Inflammatory macrophage (primary cell): Measurements from ENCODE around the gene FKBP4.

Experiments
- DNase-seq, 2 donors: peaks; one replicate each; pipeline ENCODE4 v3.0.0-alpha.2; 2020 to 2022

Gene FKBP4

DNA sequence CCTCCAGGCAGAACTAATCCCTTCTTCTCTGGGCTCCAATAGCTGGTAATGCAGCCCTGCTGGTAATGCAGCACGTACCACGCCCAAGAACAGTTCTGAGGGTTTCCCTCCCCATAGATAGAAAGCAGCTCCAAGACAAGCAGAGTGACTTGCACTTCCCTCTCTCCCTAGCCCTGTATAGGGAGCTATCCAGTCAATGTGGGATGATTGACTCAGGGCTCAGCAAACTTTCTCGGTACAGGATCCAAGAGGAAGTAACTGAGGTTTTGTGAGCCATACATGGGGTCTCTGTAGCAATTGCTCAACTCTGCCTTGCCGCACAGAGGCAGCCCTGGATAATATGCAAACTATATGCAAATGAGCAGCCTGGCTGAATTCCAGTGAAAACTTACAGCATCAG lies 15.5 kb upstream of the FKBP4 start:
- peak; percentile 42 to 62 for DNase-seq

DNA sequence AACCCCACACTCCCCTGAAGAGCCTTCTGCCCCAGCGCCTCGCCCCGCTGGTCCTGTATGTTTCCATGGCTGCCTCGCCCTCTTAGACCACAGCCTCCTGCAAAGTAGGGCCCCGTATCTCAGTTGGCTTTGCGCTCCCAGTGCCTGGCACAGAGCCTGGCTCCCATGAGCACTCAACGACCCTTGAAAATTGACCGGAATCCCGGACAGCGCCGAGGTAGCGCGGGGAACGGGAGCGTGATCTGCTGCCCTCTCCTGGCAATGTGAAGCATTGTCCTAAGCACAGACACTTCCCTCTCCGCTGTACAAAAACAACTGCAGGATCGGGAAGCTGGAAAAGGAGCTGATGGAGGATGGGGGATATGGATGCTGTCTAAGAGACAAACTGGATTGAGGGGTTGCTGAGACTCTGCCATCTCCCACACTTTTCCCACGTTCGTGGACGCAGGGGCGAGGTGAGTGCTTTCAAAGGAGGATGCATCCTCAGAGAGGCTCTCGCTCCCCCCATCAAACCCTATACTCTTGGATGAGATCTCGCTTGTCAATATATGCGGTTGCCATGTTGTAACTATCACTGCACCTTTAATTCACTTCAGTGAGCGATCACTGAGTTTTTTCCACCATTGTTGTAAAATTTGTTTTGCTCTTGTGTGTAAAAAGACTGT lies 10.7 kb upstream of the FKBP4 start:
- peak; percentile 36 to 54 for DNase-seq

DNA sequence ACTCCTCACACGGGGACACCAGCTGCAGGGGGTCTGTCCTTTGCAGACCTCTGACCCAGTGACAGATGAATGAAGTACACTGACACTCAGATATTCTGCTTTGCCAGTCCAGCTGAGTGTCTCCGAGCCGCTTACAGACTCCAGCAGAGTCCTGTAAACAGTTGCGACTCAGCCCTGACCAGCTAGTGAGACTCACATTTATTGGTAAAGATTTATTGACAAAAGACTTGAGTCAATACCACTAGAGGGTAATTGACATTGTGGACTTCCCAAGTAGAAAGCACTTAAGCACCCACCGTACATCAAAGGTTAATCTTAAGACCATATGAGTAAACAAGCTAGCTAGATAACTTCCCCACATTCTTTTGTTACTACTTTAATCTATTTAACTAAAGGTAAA lies 9.8 kb upstream of the FKBP4 start:
- no peak for DNase-seq

DNA sequence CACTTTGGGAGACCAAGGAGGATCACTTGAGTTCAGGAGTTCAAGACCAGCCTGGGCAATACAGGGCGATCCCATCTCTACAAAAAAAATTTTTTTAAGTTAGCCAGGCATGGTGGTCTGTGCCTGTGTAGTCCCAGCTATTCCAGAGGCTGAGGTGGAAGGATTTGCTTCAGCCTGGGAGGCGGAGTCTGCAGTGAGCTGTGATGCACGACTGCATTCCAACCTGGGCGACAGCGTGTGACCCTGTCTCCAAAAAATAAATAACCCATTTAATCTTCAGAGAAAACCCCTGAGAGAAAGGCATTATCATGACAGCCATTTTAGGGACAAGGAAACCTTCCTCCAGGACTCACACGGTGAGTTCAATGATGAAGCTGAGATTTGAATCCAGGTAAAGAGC lies 3.7 kb upstream of the FKBP4 start:
- no peak for DNase-seq

DNA sequence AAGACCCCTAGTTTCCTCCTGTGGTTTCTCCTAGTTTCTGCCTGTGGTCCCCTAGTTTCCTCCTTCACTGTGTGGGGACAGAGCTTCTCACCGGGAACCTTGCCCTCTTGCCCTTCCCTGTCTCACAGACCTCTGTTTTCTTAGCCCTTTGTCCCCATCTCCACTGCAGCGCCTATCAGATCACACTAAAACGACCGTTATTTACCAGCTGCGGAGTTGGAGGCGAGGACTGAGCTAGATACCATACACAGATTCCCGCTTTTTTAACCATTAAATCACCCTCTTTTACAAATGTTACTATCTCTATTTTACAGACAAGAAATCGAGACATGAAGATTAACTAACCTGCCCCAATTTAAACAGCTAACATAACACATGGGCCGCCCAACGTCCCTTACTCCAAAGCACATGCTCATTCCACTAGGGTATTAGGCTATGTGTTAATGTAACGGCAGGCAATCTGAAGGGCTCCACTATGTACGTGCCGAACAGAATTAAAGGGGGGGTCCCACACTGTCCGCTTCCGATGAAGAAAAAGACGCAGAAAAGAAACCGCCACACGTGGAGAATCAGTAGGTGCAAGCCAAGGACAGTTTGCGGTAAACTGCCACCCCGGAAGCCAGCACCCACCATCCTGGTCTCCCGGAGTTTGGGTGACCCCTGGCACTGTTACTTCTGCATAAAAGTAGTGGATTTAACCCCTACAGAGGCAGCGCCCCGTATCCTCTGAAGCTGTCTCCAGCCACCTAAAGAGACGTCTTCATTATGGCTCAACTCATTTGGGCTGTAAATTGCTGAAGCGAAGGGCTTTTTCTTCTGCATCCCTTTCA lies 1.9 kb upstream of the FKBP4 start:
- no peak for DNase-seq

DNA sequence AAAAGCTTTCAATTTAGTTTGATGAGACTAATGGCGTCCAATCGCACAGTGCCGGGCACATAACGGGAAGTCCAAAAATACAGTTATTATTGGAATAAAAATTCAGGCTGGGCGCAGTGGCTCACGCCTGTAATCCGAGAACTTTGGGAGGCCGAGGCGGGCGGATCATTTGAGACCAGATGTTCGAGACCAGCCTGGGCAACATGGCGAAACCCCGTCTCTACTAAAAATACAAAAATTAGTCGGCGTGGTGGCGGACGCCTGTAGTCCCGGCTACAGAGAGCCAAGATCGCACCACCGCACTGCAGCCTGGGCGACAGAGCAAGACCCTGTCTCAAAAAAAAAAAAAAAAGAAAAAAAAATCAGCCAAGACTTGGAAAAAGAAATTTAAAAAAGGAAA lies 1.2 kb upstream of the FKBP4 start:
- DNase-seq: no peak

DNA sequence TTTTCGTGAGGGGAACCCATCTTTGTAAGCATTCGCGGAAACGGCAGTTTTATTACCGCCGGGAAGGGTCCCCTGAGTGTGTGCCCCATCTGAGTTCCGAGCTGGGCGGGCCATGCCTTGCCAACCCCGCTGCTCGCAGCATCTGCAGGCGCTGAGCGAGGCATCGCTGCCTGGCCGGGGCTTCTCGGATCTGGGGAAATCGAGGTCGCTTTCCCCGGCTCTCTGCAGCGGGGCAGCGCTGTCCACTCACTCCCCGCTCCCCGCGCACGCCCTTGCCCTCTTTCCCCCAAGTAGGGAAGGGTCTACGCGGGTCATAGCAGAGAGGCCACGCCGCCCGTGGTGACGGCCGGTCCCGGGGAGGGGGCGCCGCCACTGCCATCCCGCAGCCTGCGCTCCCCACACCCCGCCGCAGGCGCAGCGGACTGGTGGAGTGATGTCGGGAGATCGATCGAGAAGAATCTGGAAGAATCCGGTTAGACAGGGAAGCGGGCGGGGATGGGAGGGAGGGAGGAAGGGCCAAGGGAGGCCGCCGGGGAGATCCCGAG lies 507 bp upstream of the FKBP4 start:
- peak in 1 of 2 donors; percentile 17 for DNase-seq

DNA sequence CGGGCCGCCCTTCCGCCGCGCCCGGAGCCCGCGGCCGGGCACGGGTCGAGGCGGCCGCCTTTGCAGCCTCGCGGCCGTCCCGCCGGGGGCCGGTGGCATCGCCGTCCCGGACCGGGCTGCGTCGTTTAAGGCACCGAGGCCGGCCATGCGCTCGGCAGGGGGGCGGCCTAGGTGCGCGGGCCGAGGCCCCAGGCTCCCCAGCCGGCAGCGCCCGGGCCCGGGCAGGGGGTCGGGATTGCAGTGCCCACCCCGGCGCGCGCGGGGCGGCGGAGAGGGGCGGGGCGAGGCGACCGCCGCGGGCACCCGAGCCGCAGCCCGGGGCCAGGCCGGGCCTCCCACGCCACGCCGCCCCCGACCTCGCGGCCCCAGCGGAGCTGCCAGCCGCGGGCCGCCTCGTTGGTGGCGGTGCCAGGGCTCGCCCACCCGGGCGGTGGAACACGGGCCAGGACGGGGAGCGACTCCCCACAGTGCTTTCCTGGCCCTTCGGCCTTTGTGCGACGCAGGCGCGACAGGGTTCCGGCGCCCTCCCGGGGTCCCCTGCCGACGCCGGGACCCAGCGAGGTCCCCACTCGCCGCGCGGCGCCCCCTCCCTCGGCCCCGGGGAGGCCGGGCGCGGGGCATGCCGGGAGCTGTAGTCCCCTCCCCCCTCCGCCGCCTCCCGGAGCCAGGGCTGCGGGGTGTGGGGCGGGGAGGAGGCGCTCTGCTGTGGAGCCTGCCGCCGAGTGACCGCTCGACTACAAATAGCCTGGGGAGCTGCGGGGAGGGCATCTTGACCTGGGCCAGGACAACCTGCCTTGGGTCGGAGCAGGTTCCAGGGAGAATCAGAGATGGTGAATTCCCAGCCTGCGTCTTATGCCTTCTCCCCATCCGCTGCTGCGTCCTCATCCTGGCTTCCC lies 769 bp downstream of the FKBP4 start:
- DNase-seq: peak; percentile 37 to 56

DNA sequence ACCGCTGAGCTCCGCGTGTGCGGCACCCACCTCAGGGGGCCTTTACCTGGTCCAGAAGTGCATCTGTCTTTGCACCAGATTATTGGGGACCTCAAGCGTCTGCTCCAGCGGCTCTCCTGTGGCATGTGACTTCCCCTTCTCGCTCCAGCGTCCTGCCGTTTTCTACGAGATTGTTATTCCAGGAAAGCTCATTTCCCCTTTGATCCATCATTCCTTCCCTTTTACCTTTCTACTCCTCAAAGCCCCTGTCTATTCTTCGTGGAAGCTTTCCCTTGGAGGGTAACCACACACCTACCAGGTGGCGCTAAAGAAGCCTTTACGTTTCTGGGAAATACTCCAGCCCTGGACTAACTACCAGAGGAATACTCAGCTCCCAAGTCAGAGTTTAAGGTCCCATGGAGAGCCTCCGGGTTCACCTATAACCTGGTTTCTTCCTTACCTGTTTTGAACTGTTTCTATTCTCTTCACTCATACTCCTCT lies 1.5 kb downstream of the FKBP4 start:
- DNase-seq: peak in 1 of 2 donors; percentile 16

DNA sequence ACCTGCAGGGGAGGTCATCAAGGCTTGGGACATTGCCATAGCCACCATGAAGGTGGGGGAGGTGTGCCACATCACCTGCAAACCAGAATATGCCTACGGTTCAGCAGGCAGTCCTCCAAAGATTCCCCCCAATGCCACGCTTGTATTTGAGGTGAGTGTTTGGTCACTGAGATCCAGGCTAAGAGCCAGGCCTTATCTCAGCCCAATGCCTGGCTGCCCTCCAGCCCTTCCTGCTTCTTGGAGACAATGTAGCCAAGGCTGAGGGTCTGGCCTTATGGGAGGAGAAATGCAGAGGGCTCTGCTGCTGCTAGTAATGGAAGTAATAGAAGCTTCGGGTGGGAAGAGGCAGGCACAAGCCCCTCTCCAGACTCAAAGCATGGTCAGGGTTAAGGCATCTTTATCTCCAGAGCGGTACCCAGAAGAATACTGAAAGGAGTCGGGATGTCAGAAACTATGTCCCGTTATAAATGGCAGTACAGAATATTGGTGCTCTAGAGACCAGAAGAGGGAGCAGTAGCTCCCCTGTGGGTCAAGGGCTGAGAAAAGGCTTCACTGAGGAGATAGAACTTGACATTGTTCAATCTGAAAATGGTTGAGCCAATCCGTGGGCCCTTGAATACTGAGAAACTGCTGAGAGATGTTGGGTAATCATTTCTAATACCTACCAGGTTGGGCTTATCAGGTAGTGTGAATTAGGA lies 3.1 kb downstream of the FKBP4 start:
- DNase-seq: no peak

DNA sequence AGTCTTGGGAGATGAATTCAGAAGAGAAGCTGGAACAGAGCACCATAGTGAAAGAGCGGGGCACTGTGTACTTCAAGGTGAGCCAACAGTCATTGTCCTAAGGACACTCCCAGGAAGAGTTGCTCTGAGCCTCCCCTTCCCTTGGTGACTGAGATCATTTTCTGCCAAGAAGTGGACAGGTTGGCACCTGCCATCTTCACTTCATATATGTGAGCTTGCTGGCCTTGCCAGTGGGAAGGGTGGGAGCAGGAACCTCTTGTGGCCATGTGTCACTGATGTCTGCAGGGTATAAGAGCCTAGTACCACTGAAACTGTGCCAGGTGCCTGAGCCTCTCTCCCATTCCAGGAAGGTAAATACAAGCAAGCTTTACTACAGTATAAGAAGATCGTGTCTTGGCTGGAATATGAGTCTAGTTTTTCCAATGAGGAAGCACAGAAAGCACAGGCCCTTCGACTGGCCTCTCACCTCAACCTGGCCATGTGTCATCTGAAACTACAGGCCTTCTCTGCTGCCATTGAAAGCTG lies 5.3 kb downstream of the FKBP4 start:
- no peak for DNase-seq

DNA sequence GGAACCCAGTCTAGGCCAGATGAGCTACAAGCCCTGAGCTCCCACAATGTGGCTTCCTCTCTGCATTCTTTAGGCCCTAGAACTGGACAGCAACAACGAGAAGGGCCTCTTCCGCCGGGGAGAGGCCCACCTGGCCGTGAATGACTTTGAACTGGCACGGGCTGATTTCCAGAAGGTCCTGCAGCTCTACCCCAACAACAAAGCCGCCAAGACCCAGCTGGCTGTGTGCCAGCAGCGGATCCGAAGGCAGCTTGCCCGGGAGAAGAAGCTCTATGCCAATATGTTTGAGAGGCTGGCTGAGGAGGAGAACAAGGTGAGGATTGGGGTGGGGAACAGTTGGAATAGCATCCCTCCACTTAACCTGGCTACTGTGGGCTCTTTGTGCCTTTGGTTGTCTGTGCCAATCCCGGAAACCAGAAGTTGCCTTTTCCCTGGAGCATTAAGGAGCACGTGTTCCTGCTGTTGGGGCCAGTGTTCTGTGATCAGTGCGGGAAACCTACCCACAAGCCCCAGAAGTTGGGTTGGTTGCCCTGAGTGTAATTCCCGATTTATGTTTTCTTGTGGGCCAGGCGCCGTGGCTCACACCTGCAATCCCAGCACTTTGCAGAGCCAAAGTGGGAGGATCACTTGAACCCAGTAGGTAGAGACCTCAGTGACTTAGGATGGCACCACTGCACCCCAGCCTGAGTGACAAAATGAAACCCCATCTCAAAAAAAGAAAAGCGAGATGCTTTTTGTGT lies 6.4 kb downstream of the FKBP4 start:
- no peak for DNase-seq

DNA sequence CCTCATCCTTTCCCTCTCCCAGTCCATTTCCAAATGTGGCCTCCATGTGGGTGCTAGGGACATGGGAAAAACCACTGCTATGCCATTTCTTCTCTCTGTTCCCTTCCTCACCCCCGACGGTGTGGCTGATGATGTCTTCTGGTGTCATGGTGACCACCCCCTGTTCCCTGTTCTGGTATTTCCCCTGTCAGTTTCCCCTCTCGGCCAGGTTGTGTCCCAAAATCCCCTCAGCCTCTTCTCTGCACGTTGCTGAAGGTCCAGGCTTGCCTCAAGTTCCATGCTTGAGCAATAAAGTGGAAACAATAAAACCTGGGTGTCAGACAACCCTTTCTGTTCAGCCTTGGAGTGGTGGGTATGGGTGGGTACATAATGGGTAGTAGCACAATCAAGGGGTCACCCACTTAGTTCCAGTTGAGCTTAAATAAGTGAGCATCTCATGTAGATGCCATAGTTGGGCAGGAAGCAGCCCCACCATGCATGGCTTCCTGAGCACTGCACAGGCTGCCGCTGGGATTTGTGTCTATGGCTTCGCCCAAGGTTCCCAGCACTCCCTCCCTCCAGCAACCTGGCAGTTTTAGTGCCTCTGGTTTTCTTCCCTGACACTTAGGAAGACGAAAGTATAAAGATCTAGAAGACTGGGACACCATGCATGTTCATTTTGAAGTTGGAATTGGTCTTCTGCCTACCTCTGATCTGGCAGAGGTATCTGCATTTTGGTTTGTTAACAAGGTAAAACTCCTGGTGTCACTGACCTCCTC lies 9.0 kb downstream of the FKBP4 start:
- no peak for DNase-seq

DNA sequence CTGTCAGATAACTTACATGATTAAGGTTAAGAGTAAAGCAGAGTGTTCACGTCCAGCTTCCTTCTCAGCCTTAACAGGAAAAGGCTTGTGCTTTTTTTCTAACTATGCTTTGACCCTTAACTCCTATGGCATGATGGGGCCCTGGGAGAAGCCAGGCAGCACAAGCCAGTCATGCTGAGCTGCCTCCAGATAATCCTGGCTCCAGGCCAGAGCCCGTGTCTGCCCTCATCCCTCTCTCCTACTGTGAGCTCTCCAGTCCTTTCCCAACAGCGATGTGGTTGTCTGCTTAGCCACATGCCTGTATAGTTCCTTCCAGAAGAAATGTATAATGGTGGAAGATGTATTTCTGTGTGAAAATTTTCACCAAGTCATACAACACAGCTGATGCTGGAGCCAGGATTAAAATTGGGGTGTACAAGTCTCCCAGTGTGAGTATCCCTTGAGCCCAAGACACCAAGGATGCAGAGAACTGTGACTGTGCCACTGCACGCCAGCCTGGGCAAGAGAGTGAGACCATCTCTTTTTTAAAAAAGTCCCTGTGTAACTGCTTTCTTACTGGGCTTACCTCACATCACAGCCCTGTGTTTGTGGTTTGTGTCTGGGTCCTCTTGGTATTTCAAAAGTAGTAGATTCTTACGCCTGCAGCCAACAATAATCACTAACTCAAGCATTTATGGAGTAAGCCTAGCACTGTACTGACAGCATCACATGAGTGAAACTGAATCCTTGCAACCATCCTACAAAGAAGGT lies 9.8 kb downstream of the FKBP4 start:
- no peak for DNase-seq

DNA sequence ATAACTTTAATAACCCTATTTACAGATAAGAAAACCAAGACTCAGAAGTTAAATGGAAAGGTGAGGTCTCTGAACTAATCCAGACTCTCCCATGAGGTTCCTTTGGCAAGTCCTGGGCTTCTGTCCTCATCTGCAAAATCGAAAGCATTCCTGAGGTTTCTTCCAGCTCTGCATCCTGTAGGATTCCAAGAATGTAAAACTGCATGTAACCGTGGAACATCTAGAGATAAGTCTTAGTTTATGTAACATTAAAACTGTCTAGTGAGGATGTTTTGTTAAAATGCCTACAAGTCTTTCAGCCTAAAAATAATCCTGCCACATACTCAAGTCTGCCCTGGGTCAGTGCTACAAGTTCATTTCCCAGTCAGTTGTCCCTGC lies 10.4 kb downstream of the FKBP4 start:
- DNase-seq: no peak

DNA sequence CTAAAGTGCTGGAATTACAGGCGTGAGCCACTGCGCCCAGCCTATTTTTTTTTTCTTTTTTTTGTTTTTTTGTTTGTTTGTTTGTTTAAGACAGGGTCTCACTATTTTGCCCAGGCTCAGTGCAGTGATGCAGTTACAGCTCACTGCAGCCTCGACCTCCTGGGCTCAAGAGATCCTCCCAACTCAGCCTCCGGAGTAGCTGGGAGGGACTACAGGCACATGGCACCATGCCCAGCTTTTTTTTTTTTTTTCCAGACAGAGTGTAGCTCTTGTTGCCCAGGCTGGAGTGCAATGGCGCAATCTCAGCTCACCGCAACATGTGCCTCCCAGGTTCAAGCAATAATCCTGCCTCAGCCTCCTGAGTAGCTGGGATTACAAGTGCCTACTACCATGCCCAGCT lies 11.9 kb downstream of the FKBP4 start:
- no peak for DNase-seq

DNA sequence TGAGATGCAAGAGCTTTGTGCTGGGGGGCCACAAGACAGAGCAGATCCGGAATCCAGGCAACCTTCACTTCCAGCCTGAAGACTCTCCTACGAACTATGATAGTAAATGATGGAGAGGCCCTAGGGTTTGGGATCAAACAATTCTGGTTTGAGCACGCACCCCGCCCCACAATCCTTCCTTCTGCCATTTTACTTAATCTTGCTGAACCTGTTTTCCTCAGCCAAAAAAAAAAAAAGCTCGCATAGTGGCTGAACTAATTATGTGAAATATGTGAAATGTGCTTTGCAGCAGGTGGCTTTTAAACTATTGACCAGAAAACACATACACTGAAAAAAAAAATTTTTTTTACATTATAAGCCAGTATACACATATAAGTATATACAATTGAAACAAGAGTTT lies 17.0 kb downstream of the FKBP4 start:
- no peak for DNase-seq

DNA sequence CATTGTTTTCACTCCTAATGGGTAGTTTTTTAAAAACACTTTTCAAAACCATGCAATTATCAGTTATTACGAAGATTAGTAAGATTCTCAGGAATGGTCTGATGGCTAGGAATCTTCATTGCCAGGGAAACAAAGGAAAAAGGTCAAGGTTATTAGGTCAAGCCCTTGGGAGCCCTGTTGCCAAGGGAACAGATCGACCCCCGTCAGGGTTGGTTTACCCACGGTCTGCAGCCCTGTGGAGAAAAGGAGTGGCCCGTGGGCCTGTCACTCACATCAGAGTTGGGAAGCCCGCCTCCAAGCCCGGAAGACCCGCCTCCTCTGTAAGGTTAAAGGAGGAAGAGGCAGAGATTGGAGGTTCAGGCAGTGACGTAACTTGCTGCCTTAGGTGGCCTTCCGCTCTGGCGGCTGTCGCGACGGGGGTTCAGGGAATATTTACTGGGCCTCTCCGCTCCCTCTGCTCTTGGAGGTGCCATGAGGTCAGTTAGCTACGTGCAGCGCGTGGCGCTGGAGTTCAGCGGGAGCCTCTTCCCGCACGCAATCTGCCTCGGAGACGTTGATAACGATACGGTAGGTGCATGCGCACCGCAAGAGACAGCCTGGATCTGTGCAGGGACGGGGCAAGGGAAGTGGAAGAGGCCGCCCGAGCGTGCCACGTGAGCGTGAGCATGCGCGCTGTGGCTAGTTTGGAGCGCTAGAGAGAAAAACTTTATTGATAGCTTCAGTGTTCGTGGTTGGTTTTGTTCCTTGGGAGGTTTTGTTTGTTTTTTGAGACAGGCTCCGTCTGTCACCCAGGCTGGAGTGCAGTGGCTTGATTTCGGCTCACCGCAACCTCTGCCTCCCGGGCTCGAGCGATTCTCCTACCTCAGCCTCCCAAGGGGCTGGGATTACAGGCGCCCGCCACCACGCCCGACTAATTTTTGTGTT lies 17.8 kb downstream of the FKBP4 start, which contains the start of gene ITFG2:
TSS of gene ITFG2 (plus strand) at position 379 of the 924 bp plus-strand sequence. CDS start at position 472, 93 bp downstream.
- peak; percentile 99 for DNase-seq
